K562 (cell line): Measurements from ENCODE around the gene DAZAP1. TPM values are rescaled to one million over a fixed set of nuclear protein-coding genes. Genes with fewer than 3 reads are reported as not detected.

Source experiments
- ATAC-seq: fragments of 200-7000 bp; cut with Tn5 transposase; 3 replicates; pipeline ENCODE4 v1.9.1; 2020; ENCODE audit warnings: moderate library complexity
- BruUV-seq: library from RNA; stranded (reverse); fragments of 400-500 nt; replicated peaks from 2 replicates; lab custom pipeline; 2021; lab: Mats Ljungman, UMichigan
- CTCF ChIA-PET: fragments of 300-600 bp; formaldehyde crosslinking; extraction: SDS; loops from one replicate; lab custom pipeline; 2021; ENCODE audit warnings: low intra/inter-chr PET ratio; lab: Yijun Ruan, JAX
- POLR2A ChIA-PET: fragments of 300-600, 350-650 bp; sonication (Branson Sonifier 250); formaldehyde crosslinking; extraction: SDS; loops from one replicate; lab custom pipeline; 2021; ENCODE audit warnings: antibody characterized with exemption, inconsistent platforms; lab: Yijun Ruan, JAX
- DNase-seq, 4 experiments: peaks; one replicate each; pipeline versions ENCODE4 v3.0.0 to v3.0.0-alpha.2; 2011 to 2018; ENCODE audit warnings: low spot score in 3 of 4, mixed read lengths in 3 of 4; ENCODE audit errors: extremely low read depth in 1 of 4
- FAIRE-seq: peaks from 2 replicates; lab custom pipeline; 2011; peaks lifted over from hg19 to GRCh38; lab: Jason Lieb, UNC
- H2AFZ ChIP-seq: 2 replicates; pipeline ENCODE4 v1.6.0; 2011; ENCODE audit warnings: low read depth, low read length, control low read depth, inconsistent platforms
- H3K27ac ChIP-seq: fragments of 200-600 bp; 3 replicates; pipeline ENCODE4 v1.8.0; 2011; ENCODE audit warnings: low read depth, mild to moderate bottlenecking, control low read depth, inconsistent platforms, low read length, moderate library complexity, mixed read lengths; ENCODE audit errors: extremely low read depth
- H3K27me3 ChIP-seq, 2 experiments: fragments of 300-600 bp in 1 of 2; 2 replicates in 1 of 2; 3 replicates in 1 of 2; pipeline versions ENCODE4 v1.6.0 to v1.8.0; 2011; ENCODE audit warnings: inconsistent platforms in 2 of 2, low read length in 2 of 2, mild to moderate bottlenecking in 1 of 2, mixed read lengths in 1 of 2, moderate library complexity in 1 of 2; ENCODE audit not compliant: control insufficient read depth in 2 of 2, insufficient read depth in 2 of 2
- H3K36me3 ChIP-seq: fragments of 300-600 bp; 3 replicates; pipeline ENCODE4 v1.8.0; 2011; ENCODE audit warnings: mild to moderate bottlenecking, low read length, inconsistent platforms; ENCODE audit not compliant: control insufficient read depth, insufficient read depth
- H3K4me1 ChIP-seq, 2 experiments: fragments of 200-600 bp in 1 of 2; replicated peaks in 1 of 2; 2 replicates in 1 of 2; 3 replicates in 1 of 2; pipeline versions ENCODE4 v1.5.1 to v1.8.0; 2011; ENCODE audit warnings: inconsistent platforms in 2 of 2, low read length in 2 of 2, mild to moderate bottlenecking in 1 of 2, mixed read lengths in 1 of 2, moderate library complexity in 1 of 2; ENCODE audit not compliant: control insufficient read depth in 2 of 2, insufficient read depth in 2 of 2
- H3K4me2 ChIP-seq: 2 replicates; pipeline ENCODE4 v1.6.1; 2011; ENCODE audit warnings: low read length, control low read depth, inconsistent platforms, mixed read lengths; ENCODE audit not compliant: insufficient read depth
- H3K4me3 ChIP-seq: fragments of 200-600 bp; sonication (generic), shearing (Covaris generic); 2 replicates; pipeline ENCODE4 v1.5.1; 2016; ENCODE audit warnings: control low read depth, inconsistent platforms
- H3K79me2 ChIP-seq: fragments of 200-600 bp; 3 replicates; pipeline ENCODE4 v1.8.0; 2011; ENCODE audit warnings: low read length, inconsistent platforms; ENCODE audit not compliant: control insufficient read depth, insufficient read depth
- H3K9ac ChIP-seq, 2 experiments: 2 replicates each; pipeline versions ENCODE4 v1.6.0 to v1.6.1; 2011; ENCODE audit warnings: low read depth in 2 of 2, low read length in 2 of 2, control low read depth in 1 of 2, inconsistent platforms in 1 of 2, mild to moderate bottlenecking in 1 of 2, mixed read lengths in 1 of 2; ENCODE audit not compliant: insufficient read depth in 1 of 2
- H3K9me1 ChIP-seq: one replicate; pipeline ENCODE4 v1.6.0; 2011; ENCODE audit warnings: inconsistent platforms, mild to moderate bottlenecking, low read length, moderate library complexity; ENCODE audit not compliant: control insufficient read depth, insufficient read depth
- H3K9me3 ChIP-seq: replicated peaks from 2 replicates; pipeline ENCODE4 v1.5.1; 2011; ENCODE audit warnings: low read depth, low read length, inconsistent platforms; ENCODE audit not compliant: control insufficient read depth, insufficient read depth
- H4K20me1 ChIP-seq: replicated peaks from 2 replicates; pipeline ENCODE4 v1.6.1; 2011; ENCODE audit warnings: low read length, inconsistent platforms, mixed read lengths; ENCODE audit not compliant: control insufficient read depth, insufficient read depth
- CBFA2T2 ChIP-seq: fragments of 450-650 bp; conservative IDR thresholded peaks from 2 replicates; pipeline ENCODE4 v1.6.1; 2017; ENCODE audit warnings: mild to moderate bottlenecking
- CBX2 ChIP-seq: fragments of 200-600 bp; sonication (generic); IDR thresholded peaks from one replicate; pipeline ENCODE4 v1.6.1; 2012; ENCODE audit warnings: mild to moderate bottlenecking, low read length, inconsistent platforms; ENCODE audit not compliant: insufficient read depth, poor library complexity, severe bottlenecking
- EZH2 ChIP-seq: IDR thresholded peaks from 2 replicates; pipeline ENCODE4 v1.6.1; 2012; ENCODE audit warnings: low read depth, mild to moderate bottlenecking, inconsistent platforms, low read length, borderline replicate concordance
- FIP1L1 ChIP-seq: fragments of 200-400 bp; formaldehyde crosslinking; IDR thresholded peaks from 2 replicates; pipeline ENCODE4 v1.6.1; 2018; ENCODE audit warnings: mild to moderate bottlenecking, low read depth, low read length; ENCODE audit not compliant: poor library complexity, severe bottlenecking
- HNRNPUL1 ChIP-seq: fragments of 200-400 bp; formaldehyde crosslinking; IDR thresholded peaks from 2 replicates; pipeline ENCODE4 v1.6.1; 2017; ENCODE audit warnings: low read length
- KDM1A ChIP-seq, 2 experiments: fragments of 450-650 bp; IDR thresholded peaks; 2 replicates each; pipeline ENCODE4 v1.6.1; 2016; ENCODE audit warnings: mild to moderate bottlenecking in 2 of 2
- KHSRP ChIP-seq: fragments of 450-650 bp; IDR thresholded peaks from 2 replicates; pipeline ENCODE4 v1.6.1; 2017
- MBD1 ChIP-seq: fragments of 250-450 bp; sonication (Bioruptor Pico); IDR thresholded peaks from 2 replicates; pipeline ENCODE4 v1.8.0; 2022; ENCODE audit warnings: inconsistent platforms
- MTA1 ChIP-seq: fragments of 450-650 bp; IDR thresholded peaks from 2 replicates; pipeline ENCODE4 v1.6.1; 2017; ENCODE audit warnings: borderline replicate concordance
- NFYB ChIP-seq: IDR thresholded peaks from 2 replicates; pipeline ENCODE4 v1.6.1; 2011; ENCODE audit warnings: mild to moderate bottlenecking, moderate library complexity; ENCODE audit not compliant: insufficient read length; ENCODE audit errors: extremely low read depth
- POLR3G ChIP-seq: IDR thresholded peaks from 2 replicates; pipeline ENCODE4 v1.6.1; 2011; ENCODE audit not compliant: insufficient read length, insufficient replicate concordance; ENCODE audit errors: extremely low read depth
- RBFOX2 ChIP-seq: fragments of 200-400 bp; formaldehyde crosslinking; IDR thresholded peaks from 2 replicates; pipeline ENCODE4 v1.6.1; 2017; ENCODE audit warnings: low read depth, mild to moderate bottlenecking, low read length, moderate library complexity
- SIRT6 ChIP-seq: IDR thresholded peaks from one replicate; pipeline ENCODE4 v1.6.1; 2012; ENCODE audit warnings: low read depth, mild to moderate bottlenecking, control low read depth, inconsistent platforms, low read length, moderate library complexity
- SRSF7 ChIP-seq: fragments of 200-400 bp; formaldehyde crosslinking; optimal IDR thresholded peaks from 2 replicates; pipeline ENCODE3; 2017; ENCODE audit warnings: mild to moderate bottlenecking, low read depth, low read length
- THRB ChIP-seq: fragments of 450-650 bp; formaldehyde crosslinking; conservative IDR thresholded peaks from 2 replicates; pipeline ENCODE4 v1.4.0; 2022; ENCODE audit warnings: mild to moderate bottlenecking, missing genetic modification characterization
- XRCC4 ChIP-seq: IDR thresholded peaks from one replicate; pipeline ENCODE4 v1.6.1; 2011; ENCODE audit not compliant: insufficient read depth, insufficient read length; ENCODE audit errors: extremely low read depth
- ZBTB7A ChIP-seq: IDR thresholded peaks from 2 replicates; pipeline ENCODE4 v1.6.1; 2011; ENCODE audit warnings: low read depth, mild to moderate bottlenecking, low read length, moderate library complexity, borderline replicate concordance; ENCODE audit not compliant: control insufficient read depth
- ZNF134 ChIP-seq: fragments of 250-450 bp; sonication (Bioruptor Pico); conservative IDR thresholded peaks from 2 replicates; pipeline ENCODE4 v1.4.0; 2020
- ZNF253 ChIP-seq: fragments of 250-450 bp; sonication (Bioruptor Pico); conservative IDR thresholded peaks from 2 replicates; pipeline ENCODE4 v1.6.1; 2021; ENCODE audit warnings: mild to moderate bottlenecking
- ZNF696 ChIP-seq: fragments of 250-450 bp; sonication (Bioruptor Pico); conservative IDR thresholded peaks from 2 replicates; pipeline ENCODE4 v1.4.0; 2020; ENCODE audit warnings: mild to moderate bottlenecking, moderate library complexity
- WGBS: fragments of 100-300 bp; shearing (Covaris generic); methylation state at CpG from one replicate; pipeline ENCODE4 v1.1.6; 2016; ENCODE audit warnings: low coverage, mixed read lengths; ENCODE audit not compliant: insufficient coverage; ENCODE audit errors: missing lambda C conversion rate; 5-methylcytosine and 5-hydroxymethylcytosine counted together
- in situ Hi-C: fragments of 300-500 bp; cut with MboI; formaldehyde crosslinking; loops from 4 replicates; pipeline ENCODE4 v1.15.0; 2018; ENCODE audit warnings: inconsistent platforms, mixed read lengths
- intact Hi-C: fragments of 100-400 bp; cut with micrococcal nuclease; formaldehyde crosslinking; loops from 2 replicates; pipeline ENCODE4 v1.14.2; 2022
- polyA plus RNA-seq, 8 experiments: library from polyadenylated mRNA; depleted of rRNA in 4 of 8; stranded (reverse) in 5 of 8; unstranded in 3 of 8; fragments of >200 nt; fragmentation: Nextera tagmentation in 2 of 8; fragmentation: Illumina TruSeq in 1 of 8; extraction: Ambion mirVana in 2 of 8; extraction: Trizol in 1 of 8; gene quantifications; 2 replicates each; pipeline versions ENCODE4 v1.2.1 to v1.2.3, GENCODE V29; 2011 to 2014; ENCODE audit warnings: inconsistent platforms in 1 of 8, missing spikeins in 1 of 8
- total RNA-seq, 7 experiments: library from RNA; depleted of rRNA in 6 of 7; stranded (reverse); fragments of >200 nt in 6 of 7; fragmentation: Illumina TruSeq in 2 of 7; extraction: Trizol in 2 of 7; gene quantifications; 2 replicates each; pipeline versions ENCODE4 v1.2.1 to v1.2.3, GENCODE V29; 2011 to 2021; ENCODE audit warnings: low replicate concordance in 1 of 7

The DAZAP1 gene
- total and polyA plus RNA-seq, 9 of the 15 experiments (the other 6 are each of a cell fraction or from before 2014, with no cell fraction given): 10.8 to 289 (median 142) TPM

DNA sequence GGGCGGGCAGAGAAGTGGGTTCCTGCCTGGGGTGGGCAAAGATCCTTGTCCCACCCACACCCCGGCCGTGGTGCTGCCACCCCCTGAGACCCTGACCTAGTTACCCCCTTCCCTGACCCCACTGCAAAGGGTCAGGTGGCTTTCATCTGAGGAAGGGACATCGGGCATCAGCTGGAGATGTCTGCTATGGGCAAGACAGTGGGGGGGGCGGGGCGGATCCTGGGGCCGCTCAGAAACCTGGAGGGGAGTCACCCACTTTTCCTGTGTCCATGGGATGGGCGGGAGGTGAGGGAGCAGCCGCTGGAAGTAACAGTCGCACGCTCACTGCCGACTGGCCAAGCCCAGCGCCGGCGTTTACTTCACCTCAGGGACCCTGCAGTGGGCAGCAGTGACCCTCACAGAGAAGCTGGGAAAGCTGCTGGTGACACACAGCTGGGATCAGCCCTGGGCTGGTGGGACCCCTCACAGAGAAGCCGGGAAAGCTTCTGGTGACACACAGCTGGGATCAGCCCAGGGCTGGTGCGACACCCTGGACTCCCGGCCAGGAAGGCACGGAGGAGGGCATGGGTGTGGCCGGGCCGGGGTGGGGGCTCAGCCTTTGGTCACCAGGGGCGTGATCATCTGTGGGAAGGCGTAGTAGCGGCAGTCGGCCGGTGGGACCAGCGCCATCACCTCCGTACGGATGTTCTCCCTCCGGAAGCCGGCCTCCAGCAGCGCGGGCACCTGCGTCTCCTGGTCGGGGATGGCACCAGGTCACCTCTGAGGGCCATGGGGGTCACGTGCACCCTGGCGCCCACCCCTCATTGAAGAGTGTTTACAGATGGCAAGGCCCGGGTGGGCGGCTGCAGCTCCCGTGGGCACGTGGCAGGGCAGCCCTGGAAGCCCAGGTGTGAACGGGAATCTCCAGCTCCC, 10.4 kb upstream of the DAZAP1 start:
- DNase-seq (peak in 1 of 4 experiments; percentile 32), FAIRE-seq (no peak), ATAC-seq (peak; percentile 1; the same call in 1 of the 3 replicates)
- H3K27me3 ChIP-seq: no peaks in the 10 kb centered on the region
- no TSS peak for BruUV-seq
- WGBS: 66% methylated on average over 34 of the region's 42 CpGs
- no peaks in the 10 kb centered on the region for H3K9me3 ChIP-seq
- peak overlapping the region in 1 of 2 experiments; percentile 75; a peak in 2 of 4 replicates for H3K9ac ChIP-seq
- no peak overlapping the region for H3K27ac ChIP-seq
- no peak overlapping the region for H3K4me3 ChIP-seq
- peaks cover 5 to 82% of the 10 kb centered on the region in 2 experiments; a peak in 3 of 5 replicates for H3K4me1 ChIP-seq
- peaks cover 45% of the 10 kb centered on the region; the same call in 2 of the 3 replicates for H3K36me3 ChIP-seq
- no peak overlapping the region for H3K4me2 ChIP-seq
- H3K79me2 ChIP-seq: peaks cover 12% of the 10 kb centered on the region
- peaks cover 7% of the 10 kb centered on the region; the same call in 1 of the 2 replicates for H4K20me1 ChIP-seq
- ChIA-PET CTCF (no interaction called here), POLR2A (interaction anchor here (0.6 to 1.9 kb wide), 6 partner anchors 12 to 606 kb away, joined by 3 to 6 read pairs (median 4); partner anchors contain the start of gene CIRBP)
- intact Hi-C loops: no loop called here
- H3K9me1 ChIP-seq: no peaks in the 10 kb centered on the region
- H2AFZ ChIP-seq: no peak overlapping the region
- in situ Hi-C loops: no loop called here
- TF ChIP-seq ZBTB7A: 0 out of 2 replicates have a peak, but pooled peaks have one; percentile 10
- TF ChIP-seq FIP1L1: peak; percentile 60
- 0 out of 2 replicates have a peak, but pooled peaks have one; percentile 7 for TF ChIP-seq RBFOX2
- no peak for TF ChIP-seq HNRNPUL1
- no peak for TF ChIP-seq EZH2
- TF ChIP-seq KDM1A (IDR thresholded peaks at IDR 0.05): no peak
- peak; percentile 3 for TF ChIP-seq SIRT6
- TF ChIP-seq ZNF696 (CRISPR knock-in tag): no peak
- TF ChIP-seq CBX2: no peak
- TF ChIP-seq ZNF134 (CRISPR knock-in tag): no peak
- TF ChIP-seq POLR3G: no peak
- no peak for TF ChIP-seq SRSF7
- no peak for TF ChIP-seq MTA1
- no peak for TF ChIP-seq NFYB
- no peak for TF ChIP-seq THRB
- no peak for TF ChIP-seq ZNF253 (CRISPR knock-in tag)
- TF ChIP-seq XRCC4: no peak
- no peak for TF ChIP-seq MBD1 (CRISPR knock-in tag)
- no peak for TF ChIP-seq KHSRP
- TF ChIP-seq CBFA2T2: no peak
